Measurements from ENCODE around the gene SLC39A10.
"Not testable (repeated sequence)": the region's sequence is repeated elsewhere in the genome, so short reads cannot be mapped to it uniquely, and the experiment has no call there.

Gene SLC39A10

DNA sequence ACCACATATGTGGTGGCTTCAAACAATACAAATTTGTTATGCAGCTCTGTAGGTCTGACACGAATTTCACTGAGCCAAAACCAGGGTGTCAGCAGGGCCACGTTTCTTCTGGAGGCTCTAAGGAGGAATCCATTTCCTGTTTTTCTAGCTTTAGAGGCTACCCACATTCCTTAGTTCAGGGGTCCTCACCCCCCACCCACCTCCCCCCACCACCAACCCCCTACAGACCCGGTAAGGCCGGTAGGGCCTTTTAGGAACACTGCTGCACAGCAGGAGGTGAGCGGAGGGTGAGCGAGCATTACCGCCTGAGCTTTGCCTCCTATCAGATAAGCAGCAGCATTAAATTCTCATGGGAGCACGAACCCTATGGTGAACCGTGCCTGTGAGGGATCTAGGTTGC is 10.6 kb upstream of the SLC39A10 start:
- DNase-seq (ENCODE audit: low spot score) = no peak

DNA sequence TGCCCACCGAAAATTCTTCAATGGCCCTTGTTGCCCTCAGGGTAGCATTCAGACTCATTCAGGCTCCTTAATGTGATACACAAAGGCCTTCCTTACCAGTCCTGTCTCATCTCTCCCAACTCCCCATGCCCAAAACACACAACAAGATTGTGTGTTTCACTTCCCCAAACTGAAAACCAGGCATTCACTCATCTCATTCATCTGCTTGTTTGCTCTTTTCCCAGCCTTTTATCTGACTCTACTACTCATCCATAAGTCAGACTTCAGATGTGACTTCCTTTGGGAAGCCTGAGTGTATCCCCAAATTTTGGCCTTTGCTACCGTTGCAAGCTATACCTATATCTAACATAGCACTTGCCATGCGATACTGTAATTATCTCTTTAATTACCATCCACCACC is 9.7 kb upstream of the SLC39A10 start:
- DNase-seq (ENCODE audit: low spot score) = no peak

DNA sequence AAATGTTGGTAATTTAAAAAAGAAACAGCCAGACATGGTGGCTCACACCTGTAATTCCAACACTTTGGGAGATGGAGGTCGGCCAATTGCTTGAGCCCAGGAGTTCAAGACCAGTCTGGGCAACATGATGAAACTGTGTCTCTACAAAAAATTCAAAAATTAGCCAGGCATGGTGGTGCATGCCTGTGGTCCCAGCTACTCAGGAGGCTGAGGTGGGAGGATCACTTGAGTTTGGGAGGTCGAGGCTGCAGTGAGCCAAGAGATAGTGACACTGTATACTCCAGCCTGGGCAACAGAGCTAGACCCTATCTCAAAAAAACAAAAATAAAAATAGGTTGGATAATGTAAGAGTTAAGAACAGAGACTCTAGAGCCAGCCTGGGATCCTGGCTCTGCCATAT is 8.7 kb upstream of the SLC39A10 start:
- DNase-seq (ENCODE audit: low spot score) = not testable (repeated sequence)

DNA sequence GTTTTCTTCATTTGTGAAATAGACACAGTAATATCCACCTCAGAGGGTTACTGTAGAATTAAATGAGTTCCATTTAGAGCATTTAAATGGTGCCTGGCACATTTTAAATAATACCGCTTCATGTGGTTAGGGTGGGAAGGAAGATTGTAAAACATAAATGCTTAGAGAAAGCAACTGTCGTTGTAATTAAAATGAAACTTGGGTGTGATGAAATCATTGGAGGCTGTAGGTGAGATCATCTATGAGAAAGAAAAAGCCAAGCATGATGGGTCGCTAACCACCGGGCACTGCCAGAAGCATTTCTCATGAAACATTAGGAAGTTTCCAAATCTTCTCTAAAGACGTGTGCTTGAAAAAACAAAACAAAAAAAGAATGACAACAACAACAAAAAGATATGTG is 8.2 kb upstream of the SLC39A10 start:
- no peak for DNase-seq (ENCODE audit: low spot score)

DNA sequence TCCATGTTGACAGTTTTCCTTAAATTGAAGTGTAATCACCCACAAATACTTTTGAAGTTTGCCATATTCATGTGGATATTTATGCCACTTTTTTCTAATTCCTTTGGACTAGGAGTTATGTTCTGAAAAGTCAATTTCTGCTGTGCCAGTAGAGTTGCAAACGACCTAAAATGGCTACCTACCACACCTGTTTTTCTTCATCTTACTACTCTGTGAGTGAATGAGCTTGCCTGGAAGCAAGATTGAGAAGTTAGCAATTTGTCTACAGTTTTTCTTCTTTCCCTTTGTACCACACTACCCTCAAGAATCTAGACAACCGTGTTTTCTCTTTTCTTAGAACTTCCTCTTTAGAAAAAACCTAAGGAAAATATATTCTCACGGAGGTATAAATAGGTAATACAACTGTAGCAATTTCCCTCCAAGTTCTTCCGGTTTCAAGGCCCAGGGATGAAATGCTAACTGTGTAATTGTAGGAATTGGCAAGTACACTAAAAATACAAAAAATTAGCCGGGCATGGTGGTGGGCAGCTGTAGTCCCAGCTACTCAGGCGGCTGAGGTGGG is 7.3 kb upstream of the SLC39A10 start:
- DNase-seq (ENCODE audit: low spot score) = no peak

DNA sequence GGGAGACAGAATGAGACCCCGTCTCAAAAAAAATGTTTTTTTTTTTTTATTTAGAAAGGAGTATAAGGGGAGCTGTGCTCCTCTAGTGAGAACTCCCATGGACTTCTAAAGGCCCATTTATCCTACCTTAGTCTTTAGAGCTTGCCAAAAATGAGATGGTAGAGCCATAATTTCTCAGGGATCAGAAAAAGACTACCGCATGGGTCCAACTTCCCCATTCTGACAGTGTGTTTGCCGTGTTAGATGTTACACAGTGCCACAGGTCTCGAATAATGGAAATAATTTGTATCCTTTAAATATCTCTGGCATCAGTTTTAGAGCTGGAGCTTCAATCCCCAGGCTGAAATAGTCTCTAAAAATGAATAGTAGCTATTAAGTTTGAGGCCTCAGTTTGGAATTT is 6.0 kb upstream of the SLC39A10 start:
- no peak for DNase-seq (ENCODE audit: low spot score)

DNA sequence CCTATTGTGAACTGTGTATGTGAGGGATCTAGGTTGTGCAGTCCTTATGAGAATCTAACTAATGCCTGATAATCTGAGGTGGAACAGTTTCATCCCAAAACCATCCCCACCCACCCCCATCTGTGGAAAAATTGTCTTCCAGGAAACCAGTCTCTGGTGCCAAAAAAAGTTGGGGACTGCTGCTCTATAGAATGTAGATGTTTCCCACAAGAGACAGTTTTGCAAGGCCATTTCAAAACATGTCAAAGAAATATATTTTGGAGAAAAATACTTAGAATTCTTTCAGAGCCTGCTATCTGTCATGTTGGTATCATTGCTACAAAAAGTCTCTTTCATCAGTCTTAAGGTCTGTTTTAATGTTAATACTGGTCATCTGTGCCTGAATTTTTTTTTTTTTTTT is 4.1 kb upstream of the SLC39A10 start:
- no peak for DNase-seq (ENCODE audit: low spot score)

DNA sequence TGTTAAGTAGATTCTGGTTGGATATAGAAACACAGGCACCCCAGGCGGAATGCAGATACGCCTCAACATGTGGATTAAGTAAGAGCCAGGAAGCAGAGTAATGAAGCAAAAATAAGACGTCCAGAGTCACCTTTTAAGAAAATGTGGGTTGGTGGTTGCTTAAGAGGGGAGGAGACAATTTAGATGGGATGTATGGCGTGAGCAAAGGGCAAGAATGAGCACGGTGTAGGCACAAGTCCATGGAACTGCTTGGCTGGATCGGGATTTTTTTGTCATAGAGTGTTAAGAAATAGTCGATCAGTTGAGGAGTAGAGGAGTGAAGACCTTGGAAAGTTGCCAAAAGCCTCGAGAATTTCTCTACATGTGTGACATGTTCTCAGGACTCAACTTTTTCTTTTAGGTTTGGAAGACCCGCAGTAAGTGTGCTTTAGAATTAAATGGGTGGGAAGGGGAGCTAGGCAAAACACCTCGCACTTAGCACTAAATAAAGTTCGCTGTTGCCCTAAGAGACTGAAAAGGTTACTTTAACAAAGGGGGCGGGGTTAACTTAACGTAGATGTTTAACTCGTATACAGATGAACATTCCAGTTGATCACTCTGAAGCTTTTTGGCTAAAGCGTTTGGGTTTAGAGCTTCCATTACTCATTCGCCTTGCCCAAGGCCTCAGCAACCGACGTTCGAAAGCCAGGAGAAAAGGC is 716 bp upstream of the SLC39A10 start:
- no peak for DNase-seq (ENCODE audit: low spot score)

DNA sequence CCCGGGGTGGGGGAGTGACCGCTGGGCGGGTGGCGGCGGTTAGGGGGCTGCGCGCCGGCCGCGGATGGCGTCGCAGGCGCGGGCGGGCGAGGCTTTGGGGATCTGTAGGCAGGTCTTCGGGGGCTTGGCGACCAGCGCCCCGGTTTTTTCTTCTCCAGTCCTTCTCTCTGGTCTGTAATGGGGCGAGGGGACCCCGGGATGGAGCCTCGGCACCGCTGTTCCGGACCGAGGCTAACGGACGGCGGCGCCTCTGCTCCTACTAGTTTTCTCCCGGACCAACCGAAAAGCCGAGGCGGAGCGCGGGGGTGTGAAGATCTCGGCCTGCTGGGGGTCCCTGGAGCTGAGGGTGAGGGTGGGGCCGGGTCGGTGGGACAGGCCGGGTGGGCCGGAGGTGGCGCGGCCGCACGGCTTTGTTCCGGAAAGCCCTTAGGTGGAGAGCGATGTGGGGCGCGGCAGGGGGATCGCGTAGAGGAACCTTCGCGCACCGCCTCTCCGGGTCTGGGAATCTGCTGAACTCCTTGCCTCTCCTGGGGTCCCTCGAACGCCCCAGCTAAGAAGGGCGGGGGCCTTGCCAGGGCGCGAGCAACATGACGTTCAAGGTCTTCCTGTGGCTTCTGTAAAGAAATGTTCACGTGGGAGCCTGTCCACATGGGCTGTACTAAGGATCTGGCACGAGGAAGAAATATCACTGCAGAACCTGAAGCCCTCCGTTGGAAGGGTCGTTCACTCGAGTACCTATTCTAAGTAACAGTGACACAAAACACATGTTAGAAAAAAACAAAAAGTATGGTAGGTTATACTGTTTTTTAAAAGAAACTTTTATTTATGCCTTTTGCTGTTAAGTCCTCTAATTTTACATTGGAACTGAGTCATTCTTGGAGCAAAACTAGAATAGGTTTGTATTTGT is 861 bp downstream of the SLC39A10 start:
- peak; percentile 66 for DNase-seq (ENCODE audit: low spot score)

DNA sequence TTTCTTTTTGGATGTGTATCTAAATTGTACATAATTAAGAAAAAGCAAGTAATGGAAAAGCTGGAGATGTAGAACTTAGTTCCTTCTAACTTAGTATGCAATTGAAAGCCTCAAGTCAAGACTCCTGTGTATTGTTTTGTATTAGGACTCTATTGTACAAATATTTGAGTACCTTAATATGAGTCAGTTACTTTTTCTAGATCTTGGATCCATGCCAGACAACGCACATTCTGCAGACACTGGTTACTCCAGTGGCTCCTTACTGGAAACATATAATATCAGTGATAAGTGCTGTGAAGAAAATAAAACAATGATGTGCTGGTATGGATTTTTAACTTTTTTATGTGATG is 1.5 kb downstream of the SLC39A10 start:
- DNase-seq (ENCODE audit: low spot score) = no peak

DNA sequence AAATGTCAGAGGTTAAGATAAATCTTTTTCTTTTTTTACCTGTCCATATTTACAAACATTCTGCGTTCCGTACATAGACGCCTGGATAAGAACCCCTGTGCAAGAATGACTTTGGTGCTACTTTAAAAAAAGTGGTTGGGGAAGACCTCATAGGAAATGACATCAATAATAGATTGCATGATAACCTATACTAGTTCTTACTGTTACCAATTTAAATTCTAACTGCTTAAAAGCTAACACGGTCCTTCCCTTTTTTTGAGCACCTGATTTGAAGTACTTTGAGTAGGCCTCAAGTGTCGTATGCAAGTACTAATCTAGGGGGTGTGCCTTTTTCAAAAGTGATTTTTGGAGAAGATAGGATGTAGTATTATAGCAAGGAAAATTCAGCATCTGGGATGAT is 2.1 kb downstream of the SLC39A10 start:
- no peak for DNase-seq (ENCODE audit: low spot score)

DNA sequence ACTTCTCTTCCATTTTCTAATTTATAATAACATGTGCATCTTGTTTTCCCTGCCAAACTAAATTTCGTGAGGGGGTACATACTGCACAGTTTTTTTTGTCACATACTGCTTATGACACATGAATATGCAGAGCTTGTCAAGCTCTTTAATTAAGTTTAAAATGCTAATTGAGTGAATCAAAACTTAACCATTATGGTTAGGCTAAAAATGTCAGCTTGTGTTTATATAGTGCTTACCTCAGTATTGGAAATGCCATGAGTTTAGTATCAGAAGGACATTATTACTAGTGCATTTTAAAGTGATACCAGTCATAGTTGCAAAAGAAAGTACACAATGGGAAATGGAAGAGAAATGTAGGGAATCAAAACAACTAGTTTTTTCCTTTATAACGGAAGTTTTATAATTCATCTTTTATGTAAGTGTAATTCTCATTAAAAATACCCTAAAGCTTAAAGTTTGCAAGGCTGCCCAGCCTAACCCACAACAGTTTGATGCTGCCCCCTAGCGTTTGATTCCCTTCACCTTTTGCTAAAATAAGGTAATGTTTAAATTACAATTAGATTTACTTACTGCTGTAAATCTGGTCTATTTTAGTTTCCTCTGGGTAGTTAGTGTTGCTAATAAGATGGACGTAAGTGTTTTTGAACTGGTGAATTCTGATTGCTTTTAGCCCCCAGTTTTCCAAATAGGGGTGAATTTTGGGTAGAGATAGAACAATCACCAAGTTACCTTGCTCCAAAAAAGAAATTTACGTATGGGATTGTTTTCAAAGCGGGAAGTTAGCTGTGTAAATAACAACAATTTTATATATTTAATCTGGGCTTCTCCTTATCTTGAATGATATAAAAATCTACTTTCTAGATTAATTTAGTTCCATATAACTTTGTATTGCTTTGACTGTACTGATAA is 3.2 kb downstream of the SLC39A10 start:
- peak; percentile 53 for DNase-seq (ENCODE audit: low spot score)

DNA sequence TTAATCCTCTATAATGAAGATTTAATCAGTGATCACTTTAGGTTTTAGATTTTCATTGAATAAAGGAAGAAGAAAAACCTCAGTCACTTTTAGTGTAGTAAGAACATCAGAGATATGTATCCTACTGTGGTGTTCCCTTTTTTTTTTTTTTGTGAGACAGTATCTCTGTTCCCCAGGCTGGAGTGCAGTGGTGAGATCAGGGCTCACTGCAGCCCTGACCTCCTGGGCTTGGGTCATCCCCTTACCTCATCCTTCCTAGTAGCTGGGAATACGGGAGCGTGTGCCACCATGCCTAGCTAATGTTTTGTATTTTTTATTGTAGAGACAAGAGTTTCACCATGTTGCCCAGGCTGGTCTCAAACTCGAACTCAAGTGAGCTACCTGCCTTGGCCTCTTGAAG is 5.1 kb downstream of the SLC39A10 start:
- no peak for DNase-seq (ENCODE audit: low spot score)

DNA sequence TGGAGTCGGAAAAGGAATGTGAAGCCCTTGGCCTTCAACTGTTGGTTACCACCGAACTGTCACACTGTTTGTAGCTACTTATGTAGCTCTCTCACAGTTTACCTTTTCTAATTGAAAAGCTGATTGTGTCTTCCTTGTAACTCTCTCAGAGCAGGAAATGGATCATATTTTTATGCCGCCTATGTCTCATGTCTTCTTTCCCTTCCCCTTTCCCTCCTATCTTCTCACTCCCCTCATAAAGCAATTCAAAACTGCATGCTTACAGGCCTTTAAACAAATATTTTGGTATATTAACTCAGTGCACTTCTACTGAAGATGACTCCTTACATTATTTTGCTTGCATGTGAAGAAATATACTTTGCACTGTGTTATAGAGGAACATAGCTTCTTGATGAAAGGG is 6.0 kb downstream of the SLC39A10 start:
- no peak for DNase-seq (ENCODE audit: low spot score)

DNA sequence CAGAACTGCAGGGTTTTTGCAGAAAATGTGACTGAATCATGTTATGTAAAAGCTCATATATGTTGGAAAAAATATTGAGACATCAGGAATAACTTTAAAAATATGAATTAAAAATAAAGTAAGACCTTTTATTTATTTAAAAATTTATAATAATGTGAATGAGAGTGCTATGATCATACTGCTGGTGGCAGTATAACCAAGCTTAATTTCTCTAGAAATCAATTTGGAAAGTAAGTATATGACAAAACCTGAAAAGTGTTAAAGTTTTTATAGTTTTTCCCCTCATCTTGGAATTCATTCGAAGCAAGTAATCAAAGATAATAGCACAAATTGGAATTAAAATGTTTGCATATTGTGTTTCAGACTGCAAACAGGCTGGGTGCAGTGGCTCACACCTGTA is 7.5 kb downstream of the SLC39A10 start:
- no peak for DNase-seq (ENCODE audit: low spot score)

DNA sequence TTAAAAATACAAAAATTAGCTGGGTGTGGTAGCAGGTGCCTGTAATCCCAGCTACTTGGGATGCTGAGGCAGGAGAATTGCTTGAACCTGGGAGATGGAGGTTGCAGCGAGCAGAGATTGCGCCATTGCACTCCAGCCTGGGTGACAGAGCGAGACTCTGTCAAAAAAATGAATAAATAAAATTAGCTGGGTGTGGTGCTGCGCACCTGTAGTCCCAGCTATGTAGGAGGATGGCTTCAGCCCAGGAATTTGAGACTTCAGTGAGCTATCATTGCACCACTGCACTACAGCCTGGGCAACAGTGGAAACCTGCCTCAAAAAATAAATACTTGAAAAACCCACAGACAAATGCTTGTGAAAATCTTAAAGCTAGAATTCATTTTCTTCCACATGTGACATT is 8.1 kb downstream of the SLC39A10 start:
- not testable (repeated sequence) for DNase-seq (ENCODE audit: low spot score)

DNA sequence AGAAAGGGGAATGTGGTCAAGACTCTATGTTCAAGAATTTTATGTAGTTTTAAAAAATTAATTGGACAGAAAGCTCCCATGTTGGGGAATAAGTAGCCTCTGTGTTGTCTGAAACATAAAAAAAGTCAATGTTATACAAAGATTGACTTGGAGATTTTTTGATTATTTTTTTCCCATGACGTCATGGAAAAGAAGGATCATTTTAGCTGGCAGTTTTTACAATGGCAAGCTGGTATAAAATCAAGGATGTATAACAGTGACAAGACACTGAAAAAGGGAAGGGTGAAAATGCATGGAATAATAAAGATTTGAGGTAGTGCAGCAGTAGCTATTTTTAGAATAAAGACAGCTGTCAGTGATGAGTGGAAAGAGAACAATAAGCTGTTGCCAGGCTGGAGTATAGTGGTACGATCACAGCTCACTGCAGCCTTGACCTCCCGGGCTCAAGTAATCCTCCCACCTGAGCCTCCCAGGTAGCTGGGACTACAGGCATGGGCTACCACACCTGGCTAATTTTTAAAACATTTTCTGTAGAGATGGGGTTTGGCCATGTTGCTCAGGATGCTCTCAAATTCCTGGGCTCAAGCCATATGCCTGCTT is 9.2 kb downstream of the SLC39A10 start:
- DNase-seq (ENCODE audit: low spot score) = no peak

DNA sequence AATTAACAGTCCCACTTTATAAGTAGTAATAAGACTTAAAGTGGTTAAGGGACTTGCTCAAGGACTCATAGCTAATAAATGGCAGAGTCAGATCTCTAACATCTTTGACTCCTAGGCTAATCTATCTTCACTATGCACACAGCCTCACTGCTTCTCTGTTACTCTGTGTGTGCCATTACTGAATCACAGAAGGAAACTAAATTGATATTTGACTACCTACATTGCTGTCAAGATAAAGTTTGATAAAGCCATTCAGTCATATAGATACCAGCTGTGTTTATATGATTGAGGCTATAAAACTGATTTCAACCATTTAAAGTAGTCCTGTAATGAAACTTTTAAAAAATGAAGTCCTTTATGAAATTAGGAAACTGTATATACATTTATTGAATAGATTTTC is 10.9 kb downstream of the SLC39A10 start:
- no peak for DNase-seq (ENCODE audit: low spot score)

DNA sequence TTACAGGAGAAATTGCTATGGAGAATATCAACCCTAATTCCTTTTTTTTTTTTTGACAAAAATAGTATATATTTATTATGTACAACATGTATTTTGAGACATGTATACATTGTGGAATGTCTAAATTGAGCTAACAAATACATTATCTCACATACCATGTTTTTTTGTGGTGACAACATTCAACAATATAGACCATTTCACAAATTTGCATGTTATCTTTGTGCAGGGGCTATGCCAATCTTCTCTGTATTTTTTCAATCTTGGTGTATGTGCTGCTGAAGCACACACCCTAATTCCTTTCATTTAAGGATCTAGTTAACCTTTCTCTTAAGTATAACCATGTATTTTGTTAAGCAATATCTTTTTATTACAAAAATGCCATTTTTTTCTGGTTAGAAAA is 13.2 kb downstream of the SLC39A10 start:
- DNase-seq (ENCODE audit: low spot score) = no peak

DNA sequence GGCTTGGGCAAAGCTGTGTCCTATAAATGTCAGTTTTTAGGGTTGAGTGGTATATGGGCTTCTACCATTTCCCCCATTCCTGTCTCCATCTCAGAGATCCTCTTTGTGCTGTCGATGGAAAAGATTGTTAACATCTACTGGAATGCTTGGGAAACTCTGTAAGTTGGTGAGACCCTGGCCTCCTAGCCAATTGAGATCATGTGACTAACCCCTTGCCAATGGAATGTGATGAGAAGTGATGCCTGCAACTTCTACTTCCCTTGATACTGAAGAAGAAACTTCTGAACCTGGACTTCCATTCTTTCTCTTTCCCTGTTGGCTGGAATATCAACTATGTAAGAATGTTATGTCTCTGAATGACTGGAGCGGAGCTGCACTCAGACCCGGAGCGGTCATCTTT is 14.5 kb downstream of the SLC39A10 start:
- DNase-seq (ENCODE audit: low spot score) = no peak

DNA sequence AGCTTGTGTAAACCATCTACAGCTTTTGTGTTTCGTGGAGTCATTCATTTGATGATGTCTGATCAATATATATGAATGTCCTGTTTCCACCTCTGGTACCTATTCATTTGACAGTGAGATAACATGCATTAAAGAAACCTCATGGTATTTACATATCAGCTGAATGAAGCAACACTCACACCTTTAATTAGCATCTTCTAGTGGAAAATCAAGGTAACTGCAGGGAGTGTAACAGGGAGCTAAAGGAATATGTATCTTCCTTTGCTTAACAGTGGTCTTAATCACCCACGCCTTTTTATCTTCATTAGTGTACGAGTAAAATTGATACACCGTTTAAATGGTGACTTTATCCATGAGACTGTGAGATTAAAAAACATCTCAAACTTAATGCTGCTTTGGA is 15.6 kb downstream of the SLC39A10 start:
- no peak for DNase-seq (ENCODE audit: low spot score)
